Liver (tissue), 9 donors: ENCODE measurements around the gene SH3BP2. TPM values are rescaled to one million over a fixed set of nuclear protein-coding genes. Genes with fewer than 3 reads are reported as not detected.

Experiments used
- DNase-seq: peaks from one replicate; pipeline ENCODE4 v3.0.0-alpha.2; 2017; ENCODE audit warnings: low spot score
- H3K27ac ChIP-seq, 2 donors: one replicate each; pipeline ENCODE4 v1.7.0; 2013; ENCODE audit warnings: inconsistent platforms in 2 of 2, low read length in 2 of 2, control low read depth in 1 of 2, low read depth in 1 of 2, mild to moderate bottlenecking in 1 of 2
- H3K27me3 ChIP-seq, 4 donors: one replicate each; pipeline versions ENCODE4 v1.6.1 to v1.7.0; 2013; ENCODE audit warnings: low read length in 3 of 4, inconsistent platforms in 1 of 4, mild to moderate bottlenecking in 1 of 4, moderate library complexity in 1 of 4; ENCODE audit not compliant: control insufficient read depth in 4 of 4, insufficient read depth in 4 of 4
- H3K36me3 ChIP-seq, 4 donors: one replicate each; pipeline versions ENCODE4 v1.6.1 to v1.7.0; 2013; ENCODE audit warnings: low read length in 3 of 4, mild to moderate bottlenecking in 3 of 4, low read depth in 1 of 4, moderate library complexity in 1 of 4; ENCODE audit not compliant: control insufficient read depth in 4 of 4, insufficient read depth in 3 of 4
- H3K4me1 ChIP-seq, 4 donors: one replicate each; pipeline versions ENCODE4 v1.6.1 to v1.7.0; 2013; ENCODE audit warnings: low read length in 3 of 4, mild to moderate bottlenecking in 3 of 4, moderate library complexity in 1 of 4; ENCODE audit not compliant: control insufficient read depth in 4 of 4, insufficient read depth in 4 of 4
- H3K4me3 ChIP-seq, 3 donors: one replicate each; pipeline versions ENCODE4 v1.6.1 to v1.7.0; 2013; ENCODE audit warnings: low read length in 3 of 3, control low read depth in 1 of 3, low read depth in 1 of 3, mild to moderate bottlenecking in 1 of 3
- H3K9ac ChIP-seq, 2 donors: one replicate each; pipeline ENCODE4 v1.7.0; 2013; ENCODE audit warnings: low read length in 2 of 2, mild to moderate bottlenecking in 2 of 2, moderate library complexity in 2 of 2, control low read depth in 1 of 2, low read depth in 1 of 2
- H3K9me3 ChIP-seq, 4 donors: one replicate each; pipeline versions ENCODE4 v1.6.1 to v1.7.0; 2013; ENCODE audit warnings: low read length in 3 of 4; ENCODE audit not compliant: control insufficient read depth in 4 of 4
- EGR1 ChIP-seq, 2 donors: IDR thresholded peaks; 2 replicates each; pipeline ENCODE4 v1.6.1; 2016 to 2018; ENCODE audit warnings: antibody characterized with exemption in 2 of 2, low read depth in 2 of 2
- FOXA1 ChIP-seq: IDR thresholded peaks from 2 replicates; pipeline ENCODE4 v1.6.1; 2016; ENCODE audit warnings: antibody characterized with exemption
- FOXA2 ChIP-seq: IDR thresholded peaks from 2 replicates; pipeline ENCODE4 v1.6.1; 2016; ENCODE audit warnings: antibody characterized with exemption
- GABPA ChIP-seq, 2 donors: IDR thresholded peaks in 1 of 2; conservative IDR thresholded peaks in 1 of 2; 2 replicates each; pipeline ENCODE4 v1.6.1; 2016; ENCODE audit warnings: antibody characterized with exemption in 2 of 2, mild to moderate bottlenecking in 1 of 2, moderate library complexity in 1 of 2
- NR2F2 ChIP-seq: IDR thresholded peaks from 2 replicates; pipeline ENCODE4 v1.6.1; 2016; ENCODE audit warnings: antibody characterized with exemption
- RAD21 ChIP-seq, 2 donors: IDR thresholded peaks; 2 replicates each; pipeline ENCODE4 v1.6.1; 2016; ENCODE audit warnings: antibody characterized with exemption in 2 of 2, mild to moderate bottlenecking in 2 of 2
- RXRA ChIP-seq, 2 donors: IDR thresholded peaks; 2 replicates each; pipeline ENCODE4 v1.6.1; 2017 to 2018; ENCODE audit warnings: antibody characterized with exemption in 2 of 2, mild to moderate bottlenecking in 1 of 2
- TAF1 ChIP-seq: conservative IDR thresholded peaks from 2 replicates; pipeline ENCODE4 v1.6.1; 2016; ENCODE audit warnings: antibody characterized with exemption, mild to moderate bottlenecking
- YY1 ChIP-seq: IDR thresholded peaks from 2 replicates; pipeline ENCODE4 v1.6.1; 2016; ENCODE audit warnings: antibody characterized with exemption, mild to moderate bottlenecking
- WGBS: extraction: QIAGEN DNeasy Blood & Tissue Kit; methylation state at CpG from one replicate; pipeline ENCODE4 v1.1.7; 2013; 5-methylcytosine and 5-hydroxymethylcytosine counted together
- polyA plus RNA-seq, 2 donors: library from polyadenylated mRNA; stranded (reverse) in 1 of 2; unstranded in 1 of 2; fragments of 200-250 nt in 1 of 2; fragments of >200 nt in 1 of 2; fragmentation: Nextera tagmentation in 1 of 2; extraction: Ambion mirVana in 1 of 2; gene quantifications; one replicate each; pipeline versions ENCODE4 v1.2.1 to v1.2.3, GENCODE V29; 2013 to 2015
- total RNA-seq, 2 donors: library from RNA; depleted of rRNA; stranded (reverse); fragments of >200 nt; gene quantifications; one replicate each; pipeline ENCODE4 v1.2.3, GENCODE V29; 2014
- TF ChIP-seq, protein P1 (sequence below): IDR thresholded peaks from 2 replicates; pipeline ENCODE4 v1.6.1; 2016; ENCODE audit warnings: antibody characterized with exemption
- TF ChIP-seq, protein P2 (sequence below): IDR thresholded peaks from 2 replicates; pipeline ENCODE4 v1.6.1; 2016; ENCODE audit warnings: antibody characterized with exemption
- TF ChIP-seq, protein P3 (sequence below): fragments of 150-350 bp; IDR thresholded peaks from 2 replicates; pipeline ENCODE4 v1.5.1; 2017; ENCODE audit warnings: improper control_type of control experiment, low read depth, low read length; ENCODE audit not compliant: missing input control
- TF ChIP-seq, protein P4 (sequence below): IDR thresholded peaks from 2 replicates; pipeline ENCODE4 v1.6.1; 2016; ENCODE audit warnings: antibody characterized with exemption, mild to moderate bottlenecking
- donor health status: healthy.
- donor health status: healthy.
- donor health status: healthy.
- donor health status: healthy.
- donor health status: healthy.

SH3BP2 gene
- total and polyA plus RNA-seq, 4 donors, result 17.9 to 80.2 (median 38.5) TPM

DNA sequence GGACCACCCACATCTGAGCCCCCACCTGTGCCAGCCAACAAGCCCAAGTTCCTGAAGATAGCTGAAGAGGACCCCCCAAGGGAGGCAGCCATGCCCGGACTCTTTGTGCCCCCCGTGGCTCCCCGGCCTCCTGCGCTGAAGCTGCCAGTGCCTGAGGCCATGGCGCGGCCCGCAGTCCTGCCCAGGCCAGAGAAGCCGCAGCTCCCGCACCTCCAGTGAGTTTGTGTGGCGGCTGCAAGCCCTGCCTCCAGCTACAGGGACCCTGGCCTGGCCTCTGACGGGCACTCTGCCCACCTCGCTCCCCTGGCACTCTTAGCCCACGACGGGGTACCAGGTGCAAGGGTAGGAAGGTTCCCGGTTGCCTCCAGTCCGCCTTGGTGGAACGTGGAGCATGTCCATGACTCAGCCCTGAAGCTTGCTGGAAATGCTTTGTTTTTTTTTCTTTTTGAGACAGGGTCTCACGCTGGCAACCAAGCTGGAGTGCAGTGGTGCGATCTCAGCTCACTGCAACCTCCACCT lies 37.1 kb downstream of the SH3BP2 start (continued):
- TF ChIP-seq, protein P1, sequence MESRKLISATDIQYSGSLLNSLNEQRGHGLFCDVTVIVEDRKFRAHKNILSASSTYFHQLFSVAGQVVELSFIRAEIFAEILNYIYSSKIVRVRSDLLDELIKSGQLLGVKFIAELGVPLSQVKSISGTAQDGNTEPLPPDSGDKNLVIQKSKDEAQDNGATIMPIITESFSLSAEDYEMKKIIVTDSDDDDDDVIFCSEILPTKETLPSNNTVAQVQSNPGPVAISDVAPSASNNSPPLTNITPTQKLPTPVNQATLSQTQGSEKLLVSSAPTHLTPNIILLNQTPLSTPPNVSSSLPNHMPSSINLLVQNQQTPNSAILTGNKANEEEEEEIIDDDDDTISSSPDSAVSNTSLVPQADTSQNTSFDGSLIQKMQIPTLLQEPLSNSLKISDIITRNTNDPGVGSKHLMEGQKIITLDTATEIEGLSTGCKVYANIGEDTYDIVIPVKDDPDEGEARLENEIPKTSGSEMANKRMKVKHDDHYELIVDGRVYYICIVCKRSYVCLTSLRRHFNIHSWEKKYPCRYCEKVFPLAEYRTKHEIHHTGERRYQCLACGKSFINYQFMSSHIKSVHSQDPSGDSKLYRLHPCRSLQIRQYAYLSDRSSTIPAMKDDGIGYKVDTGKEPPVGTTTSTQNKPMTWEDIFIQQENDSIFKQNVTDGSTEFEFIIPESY, result no peak
- TF ChIP-seq GABPA (IDR thresholded peaks at IDR 0.05 in 1 of 2, conservative IDR thresholded peaks at IDR 0.05 in 1 of 2), result no peak
- TF ChIP-seq, protein P2, sequence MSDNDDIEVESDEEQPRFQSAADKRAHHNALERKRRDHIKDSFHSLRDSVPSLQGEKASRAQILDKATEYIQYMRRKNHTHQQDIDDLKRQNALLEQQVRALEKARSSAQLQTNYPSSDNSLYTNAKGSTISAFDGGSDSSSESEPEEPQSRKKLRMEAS, result no peak

DNA sequence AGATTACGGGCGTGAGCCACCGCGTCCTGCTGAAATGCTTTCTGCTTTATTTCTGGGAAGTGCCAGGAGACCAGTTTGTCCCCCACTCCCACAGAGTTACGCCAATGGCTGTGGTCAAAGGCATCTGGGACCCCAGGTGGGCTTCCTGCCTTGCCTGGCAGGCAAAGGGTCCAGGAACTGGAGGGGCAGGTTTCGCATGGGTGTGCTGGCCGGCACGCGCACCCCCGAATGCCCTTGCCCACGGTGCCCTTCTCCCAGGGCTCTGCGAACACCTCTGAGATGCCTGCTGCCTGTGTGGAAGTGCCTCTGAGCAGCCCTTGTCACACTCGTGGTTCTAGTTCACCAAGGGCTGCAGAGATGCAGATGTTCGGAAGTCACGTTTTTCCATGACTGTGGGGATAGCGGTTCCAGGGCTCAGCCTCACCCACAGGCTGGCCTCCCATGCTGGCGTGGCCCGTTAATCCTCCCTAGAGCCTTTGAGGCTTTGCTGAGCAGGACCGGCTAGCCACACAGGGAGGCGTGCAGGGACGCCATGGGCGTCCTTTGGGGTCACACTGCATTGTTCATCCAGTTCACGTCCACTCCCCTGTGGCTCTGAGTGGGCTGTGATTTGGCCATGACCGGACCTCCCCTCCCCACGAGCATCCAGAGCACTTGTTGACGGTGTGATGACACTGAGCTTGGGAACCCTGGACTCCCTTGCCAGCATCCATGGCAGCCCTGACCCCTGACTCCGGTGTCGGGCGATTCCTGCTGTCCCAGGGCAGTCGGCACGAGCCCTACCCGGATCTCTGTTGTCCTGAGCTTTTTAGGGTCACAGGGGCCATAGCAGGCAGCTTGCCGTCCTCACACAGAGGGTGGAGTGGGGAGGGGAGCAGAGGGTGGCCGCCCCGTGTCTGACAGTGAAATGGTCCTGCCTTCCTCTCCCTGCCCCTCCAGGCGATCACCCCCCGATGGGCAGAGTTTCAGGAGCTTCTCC lies 38.0 kb downstream of the SH3BP2 start:
- H3K9me3 ChIP-seq, result no peaks in the 10 kb centered on the region
- TF ChIP-seq YY1, result no peak
- TF ChIP-seq FOXA1, result no peak
- TF ChIP-seq FOXA2, result no peak
- TF ChIP-seq TAF1, result no peak
- TF ChIP-seq NR2F2, result no peak
- no peak for TF ChIP-seq RXRA (IDR thresholded peaks at IDR 0.05)
- TF ChIP-seq, protein P1, result no peak
- TF ChIP-seq, protein P3, sequence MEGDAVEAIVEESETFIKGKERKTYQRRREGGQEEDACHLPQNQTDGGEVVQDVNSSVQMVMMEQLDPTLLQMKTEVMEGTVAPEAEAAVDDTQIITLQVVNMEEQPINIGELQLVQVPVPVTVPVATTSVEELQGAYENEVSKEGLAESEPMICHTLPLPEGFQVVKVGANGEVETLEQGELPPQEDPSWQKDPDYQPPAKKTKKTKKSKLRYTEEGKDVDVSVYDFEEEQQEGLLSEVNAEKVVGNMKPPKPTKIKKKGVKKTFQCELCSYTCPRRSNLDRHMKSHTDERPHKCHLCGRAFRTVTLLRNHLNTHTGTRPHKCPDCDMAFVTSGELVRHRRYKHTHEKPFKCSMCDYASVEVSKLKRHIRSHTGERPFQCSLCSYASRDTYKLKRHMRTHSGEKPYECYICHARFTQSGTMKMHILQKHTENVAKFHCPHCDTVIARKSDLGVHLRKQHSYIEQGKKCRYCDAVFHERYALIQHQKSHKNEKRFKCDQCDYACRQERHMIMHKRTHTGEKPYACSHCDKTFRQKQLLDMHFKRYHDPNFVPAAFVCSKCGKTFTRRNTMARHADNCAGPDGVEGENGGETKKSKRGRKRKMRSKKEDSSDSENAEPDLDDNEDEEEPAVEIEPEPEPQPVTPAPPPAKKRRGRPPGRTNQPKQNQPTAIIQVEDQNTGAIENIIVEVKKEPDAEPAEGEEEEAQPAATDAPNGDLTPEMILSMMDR, result no peak
- TF ChIP-seq, protein P2, result no peak
- TF ChIP-seq, protein P4, sequence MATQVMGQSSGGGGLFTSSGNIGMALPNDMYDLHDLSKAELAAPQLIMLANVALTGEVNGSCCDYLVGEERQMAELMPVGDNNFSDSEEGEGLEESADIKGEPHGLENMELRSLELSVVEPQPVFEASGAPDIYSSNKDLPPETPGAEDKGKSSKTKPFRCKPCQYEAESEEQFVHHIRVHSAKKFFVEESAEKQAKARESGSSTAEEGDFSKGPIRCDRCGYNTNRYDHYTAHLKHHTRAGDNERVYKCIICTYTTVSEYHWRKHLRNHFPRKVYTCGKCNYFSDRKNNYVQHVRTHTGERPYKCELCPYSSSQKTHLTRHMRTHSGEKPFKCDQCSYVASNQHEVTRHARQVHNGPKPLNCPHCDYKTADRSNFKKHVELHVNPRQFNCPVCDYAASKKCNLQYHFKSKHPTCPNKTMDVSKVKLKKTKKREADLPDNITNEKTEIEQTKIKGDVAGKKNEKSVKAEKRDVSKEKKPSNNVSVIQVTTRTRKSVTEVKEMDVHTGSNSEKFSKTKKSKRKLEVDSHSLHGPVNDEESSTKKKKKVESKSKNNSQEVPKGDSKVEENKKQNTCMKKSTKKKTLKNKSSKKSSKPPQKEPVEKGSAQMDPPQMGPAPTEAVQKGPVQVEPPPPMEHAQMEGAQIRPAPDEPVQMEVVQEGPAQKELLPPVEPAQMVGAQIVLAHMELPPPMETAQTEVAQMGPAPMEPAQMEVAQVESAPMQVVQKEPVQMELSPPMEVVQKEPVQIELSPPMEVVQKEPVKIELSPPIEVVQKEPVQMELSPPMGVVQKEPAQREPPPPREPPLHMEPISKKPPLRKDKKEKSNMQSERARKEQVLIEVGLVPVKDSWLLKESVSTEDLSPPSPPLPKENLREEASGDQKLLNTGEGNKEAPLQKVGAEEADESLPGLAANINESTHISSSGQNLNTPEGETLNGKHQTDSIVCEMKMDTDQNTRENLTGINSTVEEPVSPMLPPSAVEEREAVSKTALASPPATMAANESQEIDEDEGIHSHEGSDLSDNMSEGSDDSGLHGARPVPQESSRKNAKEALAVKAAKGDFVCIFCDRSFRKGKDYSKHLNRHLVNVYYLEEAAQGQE, result no peak
- no peak for TF ChIP-seq EGR1 (IDR thresholded peaks at IDR 0.05; ENCODE audit: low read depth in 2 of 2)
- no peak for TF ChIP-seq RAD21 (IDR thresholded peaks at IDR 0.05)
- DNase-seq, result no peak
- H3K27me3 ChIP-seq, result no peaks in the 10 kb centered on the region
- H3K4me3 ChIP-seq, result no peak overlapping the region
- H3K9ac ChIP-seq, result no peak overlapping the region
- H3K4me1 ChIP-seq, result peaks cover 0 to 14% (median 1%) of the 10 kb centered on the region in 4 donors
- no peak overlapping the region for H3K27ac ChIP-seq
- peaks cover 18 to 83% (median 46%) of the 10 kb centered on the region in 4 donors for H3K36me3 ChIP-seq
- WGBS, result 92% methylated on average over 37 of the region's 37 CpGs
